NCI-H128 (cell line): ENCODE results near the gene OR9K2.
"Not testable (repeated sequence)": the region's sequence is repeated elsewhere in the genome, so short reads cannot be mapped to it uniquely, and the experiment has no call there.

Experiments
- DNase-seq: peaks from one replicate; lab custom pipeline; 2025; ENCODE audit not compliant: unreplicated experiment; lab: John Stamatoyannopoulos, UW

OR9K2 gene

GRCh38 chr12:55126106-55126505 lies at the start of gene OR9K2:
Gene OR9K2 (plus strand): TSS chr12:55126406. CDS start chr12:55129835, 3,429 bp downstream.
- DNase-seq = no peak

DNA sequence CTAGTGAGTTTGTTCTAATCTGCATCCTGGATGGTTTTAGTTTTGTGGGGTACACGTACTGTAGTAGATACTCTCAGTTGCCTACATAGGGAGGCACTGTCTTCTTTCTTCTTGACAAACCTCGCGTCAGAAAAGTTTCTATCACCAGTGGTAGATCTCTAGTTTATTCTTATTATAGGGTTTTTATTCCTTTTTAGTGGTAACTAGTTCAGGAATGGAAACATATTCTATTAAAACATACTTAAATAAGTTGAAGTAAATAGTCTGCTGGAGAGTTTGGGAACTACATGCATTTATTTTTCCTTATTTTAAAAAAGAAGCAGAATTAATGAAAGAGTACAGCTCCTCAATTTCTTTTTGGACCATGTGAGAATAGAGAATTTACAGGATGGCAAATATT lies 33.6 kb upstream of the OR9K2 start:
- no peak for DNase-seq

DNA sequence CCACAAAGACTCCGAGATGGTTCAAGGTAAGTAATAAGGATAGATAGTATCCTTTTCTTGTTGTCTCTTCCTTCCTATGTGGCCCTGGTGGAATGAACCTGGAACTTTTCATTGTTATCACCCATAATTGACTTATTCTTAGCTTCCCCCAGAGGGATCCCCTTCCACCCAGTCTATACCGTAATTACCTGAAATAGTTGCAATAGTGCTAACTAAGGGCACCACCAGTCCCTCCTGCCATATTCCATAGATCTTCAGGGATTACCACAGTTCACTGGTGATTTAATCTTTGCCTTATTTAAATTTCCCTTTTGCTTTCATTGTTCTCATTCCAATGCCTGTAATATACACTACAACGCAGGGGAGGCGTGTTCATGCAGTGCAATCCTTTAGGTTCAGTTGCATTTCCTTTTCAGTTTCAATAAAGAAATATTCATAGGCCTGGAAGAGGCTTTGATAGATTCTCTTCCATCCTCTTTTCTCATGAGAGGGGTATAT lies 13.8 kb upstream of the OR9K2 start:
- no peak for DNase-seq

DNA sequence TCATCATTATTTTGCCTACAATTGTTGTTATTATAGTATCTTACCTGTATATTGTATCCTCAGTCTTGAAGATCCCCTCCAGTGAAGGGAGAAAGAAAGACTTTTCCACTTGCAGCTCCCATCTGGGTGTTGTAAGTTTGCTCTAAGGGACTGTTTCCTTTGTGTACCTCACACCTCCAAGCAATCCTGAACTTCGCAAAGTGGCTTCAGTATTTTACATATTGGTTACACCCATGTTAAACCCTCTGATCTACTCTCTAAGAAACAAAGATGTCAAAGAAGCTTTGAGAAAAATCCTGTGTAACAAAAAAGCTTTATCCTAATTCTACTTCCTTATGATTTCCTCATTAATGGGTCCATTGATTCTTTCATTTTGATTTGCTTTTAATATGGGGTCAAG lies 10.1 kb upstream of the OR9K2 start:
- DNase-seq = no peak

DNA sequence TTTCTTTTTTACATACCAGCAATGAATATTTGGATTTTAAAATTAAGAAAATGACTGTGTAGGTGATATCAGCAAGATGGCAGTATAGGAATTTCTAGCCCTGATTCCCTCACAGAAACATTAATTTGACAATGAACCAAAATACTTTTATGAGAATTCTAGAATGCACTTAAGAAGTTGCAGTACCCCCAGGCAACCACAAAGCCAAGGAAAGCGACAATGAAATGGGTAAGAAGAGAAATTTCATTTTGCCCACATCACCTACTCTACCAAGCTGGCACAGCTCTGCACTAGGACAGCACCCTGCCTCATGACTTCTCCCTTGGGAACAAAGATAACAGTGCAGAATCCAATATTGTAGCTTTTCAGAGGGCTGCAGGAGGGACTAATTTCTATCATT lies 6.6 kb downstream of the OR9K2 start:
- DNase-seq = no peak

- DNase-seq = no peak
These were observed 16.7 kb downstream of the OR9K2 start for GRCh38 chr12:55142669-55143565.

DNA sequence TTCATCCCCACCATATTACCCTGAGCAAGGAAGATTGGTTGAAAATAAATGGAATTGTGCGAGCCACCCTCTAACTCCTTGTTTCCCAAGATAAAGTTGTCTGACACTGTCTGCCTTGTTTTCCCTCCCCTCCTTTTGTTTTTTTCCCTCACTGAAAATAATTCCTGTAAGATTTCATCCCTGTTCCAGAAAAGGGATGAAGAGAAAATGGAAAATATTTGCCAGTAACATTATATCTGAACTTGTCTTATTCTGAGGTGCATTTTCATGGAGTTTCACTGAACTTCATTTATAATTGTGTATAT lies 17.3 kb downstream of the OR9K2 start:
- no peak for DNase-seq

DNA sequence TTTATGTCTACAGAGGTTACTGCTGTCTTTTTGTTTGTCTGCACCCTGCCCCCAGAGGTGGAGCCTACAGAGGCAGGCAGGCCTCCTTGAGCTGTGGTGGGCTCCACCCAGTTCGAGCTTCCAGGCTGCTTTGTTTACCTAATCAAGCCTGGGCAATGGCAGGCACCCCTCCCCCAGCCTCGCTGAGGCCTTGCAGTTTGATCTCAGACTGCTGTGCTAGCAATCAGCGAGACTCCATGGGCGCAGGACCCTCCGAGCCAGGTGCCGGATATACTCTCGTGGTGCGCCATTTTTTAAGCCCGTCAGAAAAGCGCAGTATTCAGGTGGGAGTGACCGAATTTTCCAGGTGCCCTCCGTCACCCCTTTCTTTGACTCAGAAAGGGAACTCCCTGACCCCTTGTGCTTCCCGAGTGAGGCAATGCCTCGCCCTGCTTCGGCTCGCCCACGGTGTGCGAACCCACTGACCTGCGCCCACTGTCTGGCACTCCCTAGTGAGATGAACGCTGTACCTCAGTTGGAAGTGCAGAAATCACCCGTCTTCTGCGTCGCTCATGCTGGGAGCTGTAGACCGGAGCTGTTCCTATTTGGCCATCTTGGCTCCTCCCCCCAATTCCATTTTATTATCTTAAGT lies 40.9 kb downstream of the OR9K2 start:
- not testable (repeated sequence) for DNase-seq

- DNase-seq = no peak
These were observed 45.2 kb downstream of the OR9K2 start for GRCh38 chr12:55171445-55171844.

DNA sequence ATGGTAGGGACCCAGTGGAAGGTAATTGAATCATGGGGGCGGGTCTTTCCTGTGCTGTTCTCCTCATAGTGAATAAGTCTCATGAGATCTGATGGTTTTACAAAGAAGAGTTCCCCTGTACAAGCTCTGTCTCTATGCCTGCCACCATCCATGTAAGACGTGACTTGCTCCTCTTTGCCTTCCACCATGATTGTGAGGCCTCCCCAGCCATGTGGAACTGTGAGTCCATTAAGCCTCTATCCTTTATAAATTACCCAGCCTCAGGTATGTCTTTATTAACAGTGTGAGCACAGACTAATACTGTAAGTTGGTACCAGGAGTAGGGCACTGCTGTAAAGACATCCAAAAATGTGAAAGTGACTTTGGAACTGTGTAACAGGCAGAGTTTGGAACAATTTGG lies 45.6 kb downstream of the OR9K2 start:
- not testable (repeated sequence) for DNase-seq

DNA sequence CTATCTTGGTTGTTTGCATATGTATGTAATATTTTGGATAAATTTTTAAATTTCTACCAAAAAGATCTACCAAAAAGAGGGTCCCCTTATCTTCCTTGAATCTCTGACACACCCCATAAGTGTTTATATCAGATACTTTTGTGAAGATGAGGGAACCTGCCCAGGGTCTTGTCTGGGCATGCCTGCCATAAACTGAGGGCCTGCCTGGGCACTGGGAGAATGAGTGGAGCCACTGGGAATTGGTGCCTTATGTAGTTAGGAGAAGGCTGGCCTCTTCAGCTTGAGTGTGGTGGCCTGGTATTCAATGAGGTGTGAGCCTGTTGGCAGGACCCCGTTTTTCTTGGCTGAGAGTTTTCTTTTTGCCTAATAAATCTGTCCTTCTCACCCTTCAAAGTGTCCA lies 46.5 kb downstream of the OR9K2 start:
- no peak for DNase-seq

DNA sequence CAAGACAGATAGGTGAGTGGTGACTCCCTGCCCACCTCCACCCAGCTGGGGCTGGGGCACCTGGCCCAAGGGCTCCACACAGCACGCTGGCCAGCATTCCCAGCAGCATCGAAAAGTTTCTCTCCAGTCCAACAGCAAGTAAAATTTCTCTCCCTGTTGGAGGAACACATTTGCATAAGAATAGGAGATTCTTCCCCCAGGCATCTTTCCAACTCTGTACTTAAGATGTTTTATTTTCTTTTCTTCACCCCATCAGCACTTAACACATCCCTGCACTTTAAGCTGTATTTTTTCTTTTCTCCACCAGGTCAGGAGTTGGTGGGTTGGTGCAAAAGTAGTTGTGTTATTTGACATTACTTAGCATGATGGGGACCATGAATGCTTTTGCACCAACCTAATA lies 47.2 kb downstream of the OR9K2 start:
- no peak for DNase-seq
